GM12891 (cell line): ENCODE data around the gene CD226.
A peak's percentile ranks its signal among the peaks of the same experiment; 100 is the strongest.

Experiments used
- DNase-seq: peaks from one replicate; pipeline ENCODE4 v3.0.0; 2011; ENCODE audit warnings: low spot score; ENCODE audit not compliant: insufficient read length
- FAIRE-seq: peaks from 2 replicates; lab custom pipeline; 2011; peaks lifted over from hg19 to GRCh38; lab: Jason Lieb, UNC
- PAX5 ChIP-seq: IDR thresholded peaks from 2 replicates; pipeline ENCODE4 v1.6.1; 2011; ENCODE audit warnings: low read length, moderate library complexity, mild to moderate bottlenecking; ENCODE audit not compliant: insufficient read depth, severe bottlenecking
- POLR2A ChIP-seq: IDR thresholded peaks from 2 replicates; pipeline ENCODE4 v1.6.1; 2011; ENCODE audit warnings: low read depth, low read length, control low read depth
- POLR2AphosphoS5 ChIP-seq: IDR thresholded peaks from 2 replicates; pipeline ENCODE4 v1.6.1; 2011; ENCODE audit warnings: low read depth, low read length, control low read depth
- POU2F2 ChIP-seq: IDR thresholded peaks from 2 replicates; pipeline ENCODE4 v1.6.1; 2011; ENCODE audit warnings: low read depth, mild to moderate bottlenecking, control low read depth, low read length, moderate library complexity
- SPI1 ChIP-seq: IDR thresholded peaks from 2 replicates; pipeline ENCODE4 v1.6.1; 2011; ENCODE audit warnings: low read depth, low read length, control low read depth
- TAF1 ChIP-seq: IDR thresholded peaks from 2 replicates; pipeline ENCODE4 v1.6.1; 2011; ENCODE audit warnings: low read depth, low read length, control low read depth

The CD226 gene

GRCh38 chr18:69957747-69958146, 10.1 kb upstream of the CD226 start:
- DNase-seq, result no peak
- TF ChIP-seq POLR2AphosphoS5 (no peak), POLR2A (no peak), SPI1 (no peak), TAF1 (no peak), POU2F2 (no peak), PAX5 (no peak)
- FAIRE-seq, result no peak

GRCh38 chr18:69956665-69957620, 9.3 kb upstream of the CD226 start:
- FAIRE-seq (peak; percentile 59), DNase-seq (no peak)
- TF ChIP-seq SPI1 (0 out of 2 replicates have a peak, but pooled peaks have one; percentile 31), POLR2A (no peak), PAX5 (no peak)

DNA sequence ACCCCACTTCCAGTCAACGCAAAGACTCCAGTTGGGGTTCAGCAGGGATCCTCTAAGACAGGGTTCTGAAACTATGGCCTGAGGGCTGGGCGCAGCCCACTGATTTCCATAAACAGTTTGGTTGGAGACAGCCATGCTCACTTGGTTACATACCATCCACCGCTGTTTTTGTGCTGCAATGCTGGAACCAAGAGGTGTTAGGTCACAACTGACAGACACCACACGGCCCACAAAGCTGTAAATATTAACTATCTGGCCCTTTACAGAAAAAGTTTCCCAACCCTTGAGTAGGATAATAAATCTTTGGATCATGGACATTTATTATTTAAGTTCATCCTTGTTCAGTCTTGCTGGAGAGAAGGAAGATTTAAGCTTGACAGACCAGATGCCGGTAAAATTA, 8.4 kb upstream of the CD226 start:
- no peak for DNase-seq
- TF ChIP-seq POLR2AphosphoS5 (no peak), POU2F2 (no peak), POLR2A (no peak), PAX5 (no peak), SPI1 (no peak), TAF1 (no peak)
- peak; percentile 5 for FAIRE-seq

DNA sequence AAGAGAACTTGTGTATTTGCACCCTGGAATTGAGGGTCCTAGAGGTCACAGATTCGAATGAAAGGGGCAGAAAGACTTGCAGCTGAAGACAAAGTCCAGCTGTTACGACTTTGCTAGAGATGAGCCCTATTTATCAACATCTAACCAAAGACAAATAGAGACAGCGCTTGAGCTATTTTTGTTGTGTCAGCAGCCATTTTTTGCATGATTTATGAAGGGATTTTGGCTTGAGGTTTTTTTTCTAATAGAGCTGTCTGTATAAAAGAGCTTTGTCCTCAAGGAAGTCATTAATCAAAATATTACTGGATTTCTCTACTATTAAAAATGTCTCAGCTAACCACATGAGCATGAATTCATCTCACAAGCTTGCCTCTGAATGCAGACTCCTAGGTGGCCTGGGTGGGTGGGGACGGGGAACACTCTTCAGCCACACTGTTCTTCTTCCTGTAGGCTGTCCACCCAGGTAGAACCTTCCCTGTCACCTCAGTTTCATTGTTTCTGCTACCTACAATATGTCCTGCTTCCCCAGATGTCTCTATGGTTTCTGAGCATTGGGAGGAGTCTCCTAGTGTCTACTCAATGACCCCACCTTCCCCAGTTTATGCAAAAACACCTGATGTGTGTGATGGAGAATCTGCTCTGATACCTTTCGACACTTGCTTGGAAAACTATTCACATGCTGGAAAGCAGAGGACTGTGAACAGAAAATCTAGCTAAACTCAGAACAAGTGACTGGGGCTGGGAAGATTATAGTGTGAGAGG, 7.2 kb upstream of the CD226 start:
- TF ChIP-seq SPI1 (no peak), TAF1 (no peak), PAX5 (no peak), POLR2A (no peak), POU2F2 (no peak), POLR2AphosphoS5 (no peak)
- FAIRE-seq, result peak; percentile 28
- no peak for DNase-seq

GRCh38 chr18:69953191-69953590, 5.5 kb upstream of the CD226 start:
- DNase-seq (no peak), FAIRE-seq (no peak)
- TF ChIP-seq TAF1 (no peak), PAX5 (no peak), POU2F2 (no peak), SPI1 (no peak), POLR2AphosphoS5 (no peak), POLR2A (no peak)

DNA sequence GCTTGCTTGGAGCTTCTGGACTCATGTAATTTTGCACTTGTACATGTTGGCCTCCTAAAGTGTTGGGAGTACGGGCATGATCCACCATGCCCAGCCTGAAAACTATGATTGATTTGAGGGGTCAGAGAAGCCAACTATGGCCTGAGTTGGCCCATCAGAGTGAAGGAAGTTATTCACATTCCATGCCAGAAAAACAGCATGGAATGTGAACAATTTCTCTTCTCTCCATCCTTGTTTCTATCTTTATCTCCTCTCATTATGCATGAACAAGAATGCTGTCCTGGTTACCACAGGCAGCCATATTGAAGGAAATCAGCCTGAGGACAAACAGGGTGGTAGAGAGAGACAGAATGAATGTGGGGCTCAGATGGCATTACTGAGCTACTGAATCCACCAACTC, 3.5 kb upstream of the CD226 start:
- TF ChIP-seq POU2F2 (no peak), POLR2AphosphoS5 (no peak), SPI1 (no peak), PAX5 (no peak), POLR2A (no peak), TAF1 (no peak)
- FAIRE-seq (peak; percentile 35), DNase-seq (no peak)

DNA sequence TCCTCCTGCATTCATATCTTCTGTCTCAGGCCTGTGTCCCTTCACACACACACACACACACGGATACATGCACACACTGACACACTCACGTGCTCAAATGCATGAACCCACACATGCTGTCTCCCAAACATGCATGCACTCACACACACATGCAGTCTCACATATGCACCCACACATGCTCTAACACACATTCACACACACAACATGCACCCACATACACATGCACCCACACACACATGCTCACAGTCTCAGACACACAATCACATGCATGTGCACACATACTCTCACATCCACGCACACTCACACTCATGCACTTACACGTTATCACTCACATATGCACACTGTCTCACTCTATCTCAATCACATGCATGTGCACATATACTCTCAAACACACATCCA, 1.9 kb upstream of the CD226 start:
- DNase-seq, result no peak
- FAIRE-seq, result no peak
- TF ChIP-seq TAF1 (no peak), POLR2AphosphoS5 (no peak), POU2F2 (peak; percentile 29; the same call in 1 of the 2 replicates), PAX5 (no peak)

- TF ChIP-seq SPI1, result peak; percentile 98
- no peak for TF ChIP-seq POLR2AphosphoS5
- TF ChIP-seq POU2F2, result peak; percentile 88; the same call in 1 of the 2 replicates
- TF ChIP-seq POLR2A, result no peak
- FAIRE-seq (no peak), DNase-seq (peak; percentile 26)
Measured at GRCh38 chr18:69948919-69949537, 1.4 kb upstream of the CD226 start.

GRCh38 chr18:69948256-69948655, 583 bp upstream of the CD226 start:
- FAIRE-seq, result no peak
- no peak for DNase-seq
- no peak for TF ChIP-seq POLR2A
- no peak for TF ChIP-seq SPI1
- TF ChIP-seq PAX5, result no peak
- no peak for TF ChIP-seq POLR2AphosphoS5
- no peak for TF ChIP-seq TAF1
- TF ChIP-seq POU2F2, result no peak

GRCh38 chr18:69946608-69947155, 991 bp downstream of the CD226 start:
- FAIRE-seq (peak; percentile 55), DNase-seq (no peak)
- TF ChIP-seq POLR2AphosphoS5, result no peak
- TF ChIP-seq POLR2A, result 0 out of 2 replicates have a peak, but pooled peaks have one; percentile 18
- no peak for TF ChIP-seq PAX5
